Nephron (organoid): ENCODE data around the gene LRCH2.

Source experiments
- H3K27ac Mint-ChIP-seq, 3 experiments: 2 replicates each; pipeline ENCODE4 v1.8.0; 2020; ENCODE audit warnings: mixed read lengths in 3 of 3, mild to moderate bottlenecking in 2 of 3, moderate library complexity in 1 of 3
- H3K27me3 Mint-ChIP-seq: 2 replicates; pipeline ENCODE4 v1.8.0; 2021; ENCODE audit warnings: low read depth, mild to moderate bottlenecking, moderate library complexity, mixed read lengths
- H3K36me3 Mint-ChIP-seq: 2 replicates; pipeline ENCODE4 v1.8.0; 2020; ENCODE audit warnings: low read depth, mixed read lengths
- H3K4me1 Mint-ChIP-seq: 2 replicates; pipeline ENCODE4 v1.8.0; 2020; ENCODE audit warnings: mixed read lengths
- H3K4me3 Mint-ChIP-seq, 3 experiments: 2 replicates each; pipeline ENCODE4 v1.8.0; 2020; ENCODE audit warnings: mild to moderate bottlenecking in 3 of 3, mixed read lengths in 3 of 3, moderate library complexity in 2 of 3
- H3K9me3 Mint-ChIP-seq: 2 replicates; pipeline ENCODE4 v1.8.0; 2020; ENCODE audit warnings: mixed read lengths
- CTCF ChIP-seq, 3 experiments: fragments of 200-600 bp; sonication (generic); IDR thresholded peaks; one replicate each; pipeline ENCODE4 v1.5.0; 2021; ENCODE audit warnings: antibody characterized with exemption in 3 of 3; ENCODE audit not compliant: unreplicated experiment in 3 of 3

LRCH2 gene

GRCh38 chrX:115183980-115184379 is 49.9 kb downstream of the LRCH2 start:
- H3K27me3 Mint-ChIP-seq: no peaks in the 10 kb centered on the region
- no peak for TF ChIP-seq CTCF (IDR thresholded peaks at IDR 0.05; ENCODE audit: unreplicated experiment in 3 of 3)
- H3K27ac Mint-ChIP-seq: no peak overlapping the region
- no peak overlapping the region for H3K4me3 Mint-ChIP-seq
- H3K4me1 Mint-ChIP-seq: no peaks in the 10 kb centered on the region
- H3K36me3 Mint-ChIP-seq: peaks cover 20% of the 10 kb centered on the region
- H3K9me3 Mint-ChIP-seq: peaks cover 3% of the 10 kb centered on the region

- H3K27me3 Mint-ChIP-seq: no peaks in the 10 kb centered on the region
- no peak overlapping the region for H3K27ac Mint-ChIP-seq
- H3K36me3 Mint-ChIP-seq: peaks cover 42% of the 10 kb centered on the region
- no peaks in the 10 kb centered on the region for H3K9me3 Mint-ChIP-seq
- no peak overlapping the region for H3K4me3 Mint-ChIP-seq
- TF ChIP-seq CTCF (IDR thresholded peaks at IDR 0.05; ENCODE audit: unreplicated experiment in 3 of 3): no peak
- H3K4me1 Mint-ChIP-seq: no peaks in the 10 kb centered on the region
Measured at GRCh38 chrX:115178473-115178872, 55.4 kb downstream of the LRCH2 start.

DNA sequence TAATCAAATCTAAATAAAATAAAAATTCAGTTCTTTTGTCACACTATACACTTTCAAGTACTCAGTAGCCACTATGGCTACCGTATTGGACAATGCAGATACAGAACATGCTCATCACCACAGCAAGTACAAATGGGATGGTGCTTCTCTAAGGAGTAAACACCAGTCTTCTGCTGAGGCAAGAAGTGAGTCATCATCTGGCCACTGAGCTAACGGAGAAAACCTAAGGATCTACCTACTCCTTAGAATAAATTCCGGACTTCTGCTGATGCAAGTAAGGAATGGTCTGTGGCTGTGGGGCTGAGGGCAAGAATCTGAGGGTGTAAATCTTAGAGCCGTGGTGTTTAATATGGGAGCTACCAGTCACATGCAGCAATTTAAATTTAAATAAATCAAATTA is 56.0 kb downstream of the LRCH2 start:
- no peak overlapping the region for H3K27ac Mint-ChIP-seq
- peaks cover 43% of the 10 kb centered on the region for H3K36me3 Mint-ChIP-seq
- H3K9me3 Mint-ChIP-seq: no peaks in the 10 kb centered on the region
- no peaks in the 10 kb centered on the region for H3K27me3 Mint-ChIP-seq
- H3K4me3 Mint-ChIP-seq: no peak overlapping the region
- no peaks in the 10 kb centered on the region for H3K4me1 Mint-ChIP-seq
- no peak for TF ChIP-seq CTCF (IDR thresholded peaks at IDR 0.05; ENCODE audit: unreplicated experiment in 3 of 3)

DNA sequence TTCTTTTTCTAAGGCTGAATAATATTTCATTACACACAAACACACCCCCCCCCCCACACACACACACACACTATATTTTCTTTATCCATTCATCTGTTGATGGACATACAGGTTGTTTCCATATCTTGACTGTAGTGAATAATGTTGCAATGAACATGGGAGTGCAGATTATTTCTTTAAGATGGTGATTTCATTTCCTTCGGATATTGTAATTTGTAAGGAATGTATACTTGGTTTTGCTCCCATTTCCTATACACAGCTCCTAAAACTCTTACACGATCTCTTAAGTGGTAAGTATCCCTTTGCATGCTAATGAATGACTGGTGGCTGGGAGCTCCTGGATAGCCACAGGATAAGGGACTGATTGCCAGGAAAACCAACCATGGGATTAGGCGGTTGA is 59.3 kb downstream of the LRCH2 start:
- no peak overlapping the region for H3K27ac Mint-ChIP-seq
- H3K4me1 Mint-ChIP-seq: no peaks in the 10 kb centered on the region
- no peaks in the 10 kb centered on the region for H3K27me3 Mint-ChIP-seq
- no peaks in the 10 kb centered on the region for H3K9me3 Mint-ChIP-seq
- no peak for TF ChIP-seq CTCF (IDR thresholded peaks at IDR 0.05; ENCODE audit: unreplicated experiment in 3 of 3)
- H3K4me3 Mint-ChIP-seq: no peak overlapping the region
- H3K36me3 Mint-ChIP-seq: peaks cover 48% of the 10 kb centered on the region

DNA sequence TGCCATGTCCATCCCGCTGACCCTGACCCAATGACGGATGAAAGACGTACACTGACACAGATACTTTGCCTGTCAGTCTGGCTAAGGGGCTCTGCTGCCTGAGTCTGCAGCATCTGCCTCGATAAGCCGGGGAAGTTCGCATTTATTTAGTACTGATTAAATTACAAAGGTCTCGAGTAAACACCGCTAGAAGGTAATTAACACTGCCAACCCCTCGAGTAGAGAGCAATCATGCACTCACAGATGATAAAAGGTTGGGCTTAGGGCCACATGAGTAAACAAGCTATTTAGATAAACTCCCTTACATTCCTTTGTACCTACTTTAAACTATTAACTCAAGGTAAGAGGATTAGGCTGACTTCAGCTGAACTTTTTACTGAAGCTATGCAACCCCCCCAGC is 60.7 kb downstream of the LRCH2 start:
- H3K36me3 Mint-ChIP-seq: peaks cover 41% of the 10 kb centered on the region
- no peaks in the 10 kb centered on the region for H3K9me3 Mint-ChIP-seq
- H3K4me3 Mint-ChIP-seq: no peak overlapping the region
- no peaks in the 10 kb centered on the region for H3K27me3 Mint-ChIP-seq
- no peaks in the 10 kb centered on the region for H3K4me1 Mint-ChIP-seq
- no peak for TF ChIP-seq CTCF (IDR thresholded peaks at IDR 0.05; ENCODE audit: unreplicated experiment in 3 of 3)
- H3K27ac Mint-ChIP-seq: no peak overlapping the region

DNA sequence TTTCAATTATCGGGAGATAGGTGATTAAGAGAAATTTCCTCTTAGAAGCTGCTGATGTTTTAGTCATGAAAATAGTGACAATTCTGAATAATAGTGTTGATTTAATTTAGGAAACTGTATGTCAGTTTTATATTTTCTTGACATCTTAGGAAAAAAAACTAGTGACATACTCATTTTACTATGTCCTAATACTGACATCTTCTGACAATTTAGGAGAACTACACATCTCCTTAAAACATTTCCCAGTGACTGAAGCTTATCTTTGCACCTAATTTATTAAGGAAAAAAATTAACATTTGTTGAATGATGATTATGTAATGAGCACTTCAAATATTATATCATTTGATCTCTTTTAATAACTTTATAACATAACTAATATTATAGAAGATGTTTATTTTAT is 86.7 kb downstream of the LRCH2 start:
- Mint-ChIP-seq H3K4me3 (no peak overlapping the region), H3K27ac (no peak overlapping the region), H3K36me3 (peaks cover 50% of the 10 kb centered on the region), H3K4me1 (no peaks in the 10 kb centered on the region), H3K27me3 (no peaks in the 10 kb centered on the region), H3K9me3 (peaks cover 20% of the 10 kb centered on the region)
- TF ChIP-seq CTCF (IDR thresholded peaks at IDR 0.05; ENCODE audit: unreplicated experiment in 3 of 3): peak; percentile 53 to 71 (median 56)
